Kidney capillary endothelial cell (primary cell): ENCODE measurements around the gene SLC35B2.

Source experiments
- DNase-seq: peaks from one replicate; pipeline ENCODE4 v3.0.0-alpha.2; 2018; ENCODE audit warnings: low spot score

SLC35B2 gene

DNA sequence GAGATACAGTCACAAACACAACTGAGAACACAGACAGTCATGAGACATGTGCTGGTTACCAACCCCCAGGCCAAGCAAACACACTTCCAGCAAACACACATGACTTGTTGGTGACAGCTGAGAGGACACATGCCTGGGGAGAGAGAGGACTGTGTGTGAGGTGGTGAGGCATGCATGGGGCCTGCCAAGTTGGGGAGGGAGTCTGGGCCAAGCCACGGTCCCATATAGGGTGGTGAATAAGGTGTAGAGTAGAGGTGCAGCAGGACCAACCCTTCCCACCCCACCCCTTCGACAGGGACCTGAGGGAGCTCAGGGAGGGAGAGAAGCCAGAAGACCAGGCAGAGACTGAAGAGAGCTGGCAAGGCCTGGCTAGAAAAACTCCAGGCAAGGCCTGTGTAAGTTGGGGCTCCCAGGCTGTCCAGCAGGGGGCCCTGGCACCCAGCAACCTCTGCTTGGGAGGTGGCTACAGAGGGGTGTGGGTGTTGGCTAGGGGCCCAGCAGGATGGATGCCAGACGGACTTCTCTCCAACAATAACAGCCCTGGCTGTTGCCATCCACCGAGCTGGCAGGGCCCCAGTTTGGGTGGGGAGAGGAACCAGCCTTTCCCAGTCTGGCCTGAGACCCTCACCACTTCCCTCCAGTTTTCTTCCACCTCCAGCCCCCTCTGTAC, 35.9 kb downstream of the SLC35B2 start:
- DNase-seq, result peak; percentile 91

DNA sequence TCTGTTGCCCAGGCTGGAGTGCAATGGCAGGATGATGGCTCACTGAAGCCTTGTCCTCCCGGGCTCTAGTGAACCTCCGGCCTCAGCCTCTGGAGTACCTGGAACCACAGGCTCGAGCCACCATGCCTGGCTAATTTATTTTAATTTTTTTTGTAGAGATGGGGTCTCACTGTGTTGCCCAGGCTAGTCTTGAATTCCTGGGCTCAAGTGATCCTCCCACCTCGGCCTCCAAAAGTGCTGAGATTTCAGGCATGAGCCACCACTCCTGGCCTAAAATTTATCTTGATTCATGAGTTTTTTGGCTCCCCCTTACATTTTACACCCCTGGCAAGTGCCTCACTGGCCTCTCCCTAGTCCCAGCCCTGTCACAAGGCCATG, 36.4 kb downstream of the SLC35B2 start:
- no peak for DNase-seq

DNA sequence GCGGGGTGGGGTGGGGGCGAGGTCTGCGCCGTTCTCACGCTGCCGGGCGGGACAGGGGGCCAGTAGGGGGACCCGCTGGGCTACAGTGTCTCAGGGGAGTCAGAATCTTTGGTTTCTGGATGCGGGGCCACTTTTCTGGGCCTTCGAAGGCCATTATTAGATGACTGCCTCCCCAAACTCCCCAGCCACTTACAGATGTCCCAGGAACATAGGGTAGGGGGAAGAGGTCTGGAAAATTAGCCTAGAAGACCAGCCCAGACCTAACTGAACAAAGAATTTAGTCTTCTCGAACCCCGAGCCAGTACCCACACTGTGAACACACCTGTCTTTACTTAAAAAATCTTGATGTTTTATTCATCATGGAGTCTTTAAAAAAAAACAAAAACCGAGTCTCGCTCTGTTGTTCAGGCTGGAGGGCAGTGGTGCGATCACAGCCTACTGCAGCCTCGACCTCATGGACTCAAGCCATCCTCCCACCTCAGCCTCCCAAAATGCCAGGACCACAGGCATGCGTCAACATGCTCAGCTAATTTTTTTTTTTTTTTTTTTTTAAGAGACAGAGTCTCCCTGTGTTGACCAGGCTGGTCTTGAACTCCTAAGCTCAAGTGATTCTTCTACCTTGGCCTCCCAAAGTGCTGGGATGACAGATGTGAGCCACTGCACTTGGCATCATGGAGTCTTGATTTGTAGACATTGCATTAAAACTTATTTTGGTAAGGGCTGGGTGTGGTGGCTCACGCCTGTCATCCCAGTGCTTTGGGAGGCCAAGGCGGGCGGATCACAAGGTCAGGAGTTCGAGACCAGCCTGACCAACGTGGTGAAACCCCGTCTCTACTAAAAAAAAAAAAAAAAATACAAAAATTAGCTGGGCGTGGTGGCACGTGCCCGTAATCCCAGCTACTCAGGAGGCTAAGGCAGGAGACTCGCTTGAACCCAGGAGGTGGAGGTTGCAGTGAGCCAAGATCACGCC, 37.2 kb downstream of the SLC35B2 start:
- no peak for DNase-seq

GRCh38 chr6:44219053-44219814, 38.1 kb downstream of the SLC35B2 start:
- no peak for DNase-seq

GRCh38 chr6:44217332-44218143, 39.8 kb downstream of the SLC35B2 start:
- no peak for DNase-seq

GRCh38 chr6:44216677-44217331, 40.5 kb downstream of the SLC35B2 start, which contains the start of gene MYMX:
Gene MYMX (plus strand): TSS chr6:44216926. CDS start chr6:44217472, 546 bp downstream.
- DNase-seq, result no peak

GRCh38 chr6:44214307-44214706, 43.0 kb downstream of the SLC35B2 start:
- no peak for DNase-seq

- no peak for DNase-seq
These were observed 46.0 kb downstream of the SLC35B2 start for GRCh38 chr6:44211284-44211683.

- DNase-seq, result no peak
These were observed 49.4 kb downstream of the SLC35B2 start for GRCh38 chr6:44207966-44208365.
